Neural progenitor cell (in vitro differentiated cells): ENCODE measurements around the gene MAGIX. TPM values are rescaled to one million over a fixed set of nuclear protein-coding genes. Genes with fewer than 3 reads are reported as not detected.

Source experiments
- DNase-seq: peaks from one replicate; pipeline ENCODE4 v3.0.0-alpha.2; 2016; ENCODE audit warnings: low spot score
- H2AFZ ChIP-seq: fragments of 200-600 bp; sonication (generic); replicated peaks from 2 replicates; pipeline ENCODE4 v1.6.1; 2016; ENCODE audit warnings: antibody characterized with exemption
- H3F3A ChIP-seq: fragments of 200-600 bp; sonication (generic); 2 replicates; pipeline ENCODE4 v1.6.1; 2016; ENCODE audit warnings: antibody characterized with exemption, low read depth
- H3K27ac ChIP-seq: fragments of 200-600 bp; sonication (generic); 2 replicates; pipeline ENCODE4 v1.5.1; 2016; ENCODE audit warnings: mild to moderate bottlenecking
- H3K27me3 ChIP-seq: fragments of 200-600 bp; sonication (generic); 2 replicates; pipeline ENCODE4 v1.6.1; 2016; ENCODE audit warnings: mild to moderate bottlenecking, moderate library complexity
- H3K36me3 ChIP-seq: fragments of 200-600 bp; sonication (generic); 2 replicates; pipeline ENCODE4 v1.5.1; 2016
- H3K4me1 ChIP-seq: fragments of 200-600 bp; sonication (generic); 2 replicates; pipeline ENCODE4 v1.6.1; 2016; ENCODE audit warnings: mixed run types
- H3K4me2 ChIP-seq: fragments of 200-600 bp; sonication (generic); 2 replicates; pipeline ENCODE4 v1.6.1; 2016
- H3K4me3 ChIP-seq: fragments of 200-600 bp; sonication (generic); 2 replicates; pipeline ENCODE4 v1.5.1; 2016
- H3K79me2 ChIP-seq: fragments of 200-600 bp; sonication (generic); 2 replicates; pipeline ENCODE4 v1.6.1; 2016; ENCODE audit warnings: low read depth
- H3K9ac ChIP-seq: fragments of 200-600 bp; sonication (generic); 2 replicates; pipeline ENCODE4 v1.6.1; 2016
- H3K9me3 ChIP-seq: fragments of 200-600 bp; sonication (generic); 2 replicates; pipeline ENCODE4 v1.5.1; 2016; ENCODE audit warnings: low read depth
- H4K20me1 ChIP-seq: fragments of 200-600 bp; sonication (generic); 2 replicates; pipeline ENCODE4 v1.6.1; 2016; ENCODE audit warnings: low read depth
- H3K27ac Mint-ChIP-seq: 3 replicates; pipeline ENCODE4 v1.8.0; 2021; ENCODE audit warnings: mixed read lengths
- H3K27me3 Mint-ChIP-seq: 2 replicates; pipeline ENCODE4 v1.8.0; 2022; ENCODE audit warnings: low read depth, mild to moderate bottlenecking, inconsistent platforms, moderate library complexity, mixed read lengths; ENCODE audit not compliant: insufficient read depth
- H3K36me3 Mint-ChIP-seq: 3 replicates; pipeline ENCODE4 v1.8.0; 2021; ENCODE audit warnings: mixed read lengths
- H3K4me1 Mint-ChIP-seq: 3 replicates; pipeline ENCODE4 v1.8.0; 2021; ENCODE audit warnings: mixed read lengths
- H3K4me3 Mint-ChIP-seq: 3 replicates; pipeline ENCODE4 v1.8.0; 2021; ENCODE audit warnings: mild to moderate bottlenecking, moderate library complexity, mixed read lengths
- H3K9me3 Mint-ChIP-seq: 3 replicates; pipeline ENCODE4 v1.8.0; 2020; ENCODE audit warnings: mixed read lengths
- EZH2 ChIP-seq: fragments of 200-600 bp; sonication (generic); IDR thresholded peaks from 2 replicates; pipeline ENCODE4 v1.6.1; 2017; ENCODE audit warnings: antibody characterized with exemption, mild to moderate bottlenecking, moderate library complexity
- EZH2phosphoT487 ChIP-seq: fragments of 200-600 bp; sonication (generic); IDR thresholded peaks from 2 replicates; pipeline ENCODE4 v1.6.1; 2017; ENCODE audit warnings: antibody characterized with exemption
- total RNA-seq: library from RNA; depleted of rRNA; stranded (reverse); fragments of >200 nt; gene quantifications from 2 replicates; pipeline ENCODE4 v1.2.3, GENCODE V29; 2015; ENCODE audit warnings: low replicate concordance
- TF ChIP-seq, protein P1 (sequence below): fragments of 200-600 bp; sonication (generic); IDR thresholded peaks from 2 replicates; pipeline ENCODE4 v1.5.1; 2017; ENCODE audit warnings: antibody characterized with exemption, mild to moderate bottlenecking

Gene MAGIX
- total RNA-seq, 1 donor from 2014 or later, result 1.5 TPM

DNA sequence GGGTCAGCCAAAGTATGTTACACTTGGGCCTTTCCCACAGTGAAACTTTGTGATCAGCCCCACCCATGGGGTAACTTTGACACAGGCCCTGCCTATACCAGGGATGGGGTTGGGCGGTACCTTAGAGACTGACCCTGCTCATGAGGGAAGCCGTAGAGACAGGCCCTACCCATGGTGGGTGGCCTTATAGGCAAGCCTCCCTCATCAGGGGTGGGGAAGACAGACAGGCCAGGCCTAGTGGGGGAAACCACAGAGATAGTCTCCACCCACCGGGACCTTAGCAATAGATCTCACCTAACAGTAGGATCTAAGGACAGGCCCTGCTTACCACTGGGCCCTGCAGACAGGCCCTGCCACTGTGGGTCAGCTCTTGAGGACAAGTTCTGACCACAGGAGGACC lies 16.0 kb downstream of the MAGIX start:
- TF ChIP-seq, protein P1, sequence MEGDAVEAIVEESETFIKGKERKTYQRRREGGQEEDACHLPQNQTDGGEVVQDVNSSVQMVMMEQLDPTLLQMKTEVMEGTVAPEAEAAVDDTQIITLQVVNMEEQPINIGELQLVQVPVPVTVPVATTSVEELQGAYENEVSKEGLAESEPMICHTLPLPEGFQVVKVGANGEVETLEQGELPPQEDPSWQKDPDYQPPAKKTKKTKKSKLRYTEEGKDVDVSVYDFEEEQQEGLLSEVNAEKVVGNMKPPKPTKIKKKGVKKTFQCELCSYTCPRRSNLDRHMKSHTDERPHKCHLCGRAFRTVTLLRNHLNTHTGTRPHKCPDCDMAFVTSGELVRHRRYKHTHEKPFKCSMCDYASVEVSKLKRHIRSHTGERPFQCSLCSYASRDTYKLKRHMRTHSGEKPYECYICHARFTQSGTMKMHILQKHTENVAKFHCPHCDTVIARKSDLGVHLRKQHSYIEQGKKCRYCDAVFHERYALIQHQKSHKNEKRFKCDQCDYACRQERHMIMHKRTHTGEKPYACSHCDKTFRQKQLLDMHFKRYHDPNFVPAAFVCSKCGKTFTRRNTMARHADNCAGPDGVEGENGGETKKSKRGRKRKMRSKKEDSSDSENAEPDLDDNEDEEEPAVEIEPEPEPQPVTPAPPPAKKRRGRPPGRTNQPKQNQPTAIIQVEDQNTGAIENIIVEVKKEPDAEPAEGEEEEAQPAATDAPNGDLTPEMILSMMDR, result no peak
- no peak for TF ChIP-seq EZH2phosphoT487
- TF ChIP-seq EZH2, result no peak
- Histone ChIP-seq H3K4me2 (no peak overlapping the region), H3K9ac (no peak overlapping the region), H3K36me3 (no peaks in the 10 kb centered on the region), H3K4me1 (no peaks in the 10 kb centered on the region), H3F3A (no peaks in the 10 kb centered on the region), H4K20me1 (no peaks in the 10 kb centered on the region), H3K9me3 (no peaks in the 10 kb centered on the region), H3K27me3 (no peaks in the 10 kb centered on the region), H2AFZ (no peak overlapping the region), H3K79me2 (no peaks in the 10 kb centered on the region), H3K4me3 (no peak overlapping the region), H3K27ac (no peak overlapping the region)
- H3K27ac Mint-ChIP-seq, result no peak overlapping the region
- H3K4me1 Mint-ChIP-seq, result no peaks in the 10 kb centered on the region
- DNase-seq, result no peak
- H3K27me3 Mint-ChIP-seq, result peaks cover 13% of the 10 kb centered on the region
- H3K36me3 Mint-ChIP-seq, result peaks cover 10% of the 10 kb centered on the region
- H3K4me3 Mint-ChIP-seq, result no peak overlapping the region
- peaks cover 40% of the 10 kb centered on the region for H3K9me3 Mint-ChIP-seq

DNA sequence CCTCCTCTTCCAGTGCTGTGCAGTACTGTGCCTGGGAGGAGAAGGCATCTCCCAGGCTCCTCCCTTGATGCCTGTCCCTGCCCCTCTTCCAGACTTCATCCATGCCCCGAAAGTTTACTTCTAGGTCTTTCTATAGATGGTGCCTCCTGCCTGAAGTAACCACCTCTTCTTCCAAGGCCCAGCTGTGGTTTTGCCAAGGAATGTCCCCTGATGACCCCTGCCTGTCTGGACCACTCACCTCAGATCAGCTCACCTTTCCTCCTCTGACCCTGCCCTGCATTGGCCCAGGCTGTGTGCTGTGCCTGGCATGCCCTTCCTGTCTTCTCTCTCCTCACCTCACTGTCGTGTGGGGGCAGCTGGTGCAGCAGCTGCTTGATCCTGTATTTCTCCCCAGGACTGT lies 16.8 kb downstream of the MAGIX start:
- Histone ChIP-seq H3K4me2 (no peak overlapping the region), H3K79me2 (no peaks in the 10 kb centered on the region), H3K9ac (no peak overlapping the region), H3F3A (peaks cover 5% of the 10 kb centered on the region), H3K27ac (no peak overlapping the region), H2AFZ (no peak overlapping the region), H3K36me3 (no peaks in the 10 kb centered on the region), H3K27me3 (no peaks in the 10 kb centered on the region), H3K9me3 (no peaks in the 10 kb centered on the region), H4K20me1 (no peaks in the 10 kb centered on the region), H3K4me1 (no peaks in the 10 kb centered on the region), H3K4me3 (no peak overlapping the region)
- TF ChIP-seq EZH2 (no peak), EZH2phosphoT487 (no peak)
- TF ChIP-seq, protein P1, result no peak
- peaks cover 36% of the 10 kb centered on the region for H3K9me3 Mint-ChIP-seq
- H3K4me1 Mint-ChIP-seq, result peaks cover 4% of the 10 kb centered on the region
- H3K36me3 Mint-ChIP-seq, result peaks cover 10% of the 10 kb centered on the region
- peak overlapping the region; percentile 27 for H3K4me3 Mint-ChIP-seq
- no peak for DNase-seq
- H3K27ac Mint-ChIP-seq, result no peak overlapping the region
- H3K27me3 Mint-ChIP-seq, result peaks cover 16% of the 10 kb centered on the region

DNA sequence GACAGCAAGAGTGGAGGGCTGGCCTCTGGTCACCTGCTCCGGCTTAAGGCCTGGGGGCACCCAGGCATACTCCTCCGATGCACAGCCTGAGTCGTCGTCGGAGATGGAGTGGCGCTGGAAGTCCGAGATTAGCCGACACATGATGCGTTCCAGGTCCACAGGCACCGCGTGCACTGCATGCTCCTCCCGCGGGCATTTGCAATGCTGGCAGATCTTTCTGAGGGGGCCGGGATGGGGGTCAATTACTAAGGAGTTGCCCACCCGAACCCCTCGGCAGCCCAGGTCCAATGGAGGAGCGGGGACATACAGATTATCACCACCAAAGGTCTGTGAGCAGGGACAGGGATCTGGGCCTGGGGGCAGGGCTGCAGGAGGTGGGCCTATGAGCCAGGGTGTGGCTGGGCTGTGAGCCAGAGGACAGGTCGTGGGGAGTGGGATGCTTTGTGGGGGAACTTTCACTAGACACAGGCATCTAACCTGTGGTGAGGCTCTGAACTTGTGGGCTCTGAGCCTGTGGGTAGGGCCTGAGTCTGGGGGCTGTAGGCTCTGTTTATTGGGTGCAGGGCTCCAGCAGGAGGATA lies 21.2 kb downstream of the MAGIX start:
- peaks cover 24% of the 10 kb centered on the region for H3K4me1 Mint-ChIP-seq
- H2AFZ ChIP-seq, result no peak overlapping the region
- H3K9me3 Mint-ChIP-seq, result peaks cover 20% of the 10 kb centered on the region
- H3K27ac ChIP-seq, result no peak overlapping the region
- H3K27ac Mint-ChIP-seq, result no peak overlapping the region
- peaks cover 4% of the 10 kb centered on the region for H3K36me3 Mint-ChIP-seq
- no peaks in the 10 kb centered on the region for H3K4me1 ChIP-seq
- H3K36me3 ChIP-seq, result no peaks in the 10 kb centered on the region
- no peaks in the 10 kb centered on the region for H4K20me1 ChIP-seq
- H3K4me3 ChIP-seq, result peak overlapping the region; percentile 23
- H3F3A ChIP-seq, result peaks cover 23% of the 10 kb centered on the region
- TF ChIP-seq, protein P1, result no peak
- TF ChIP-seq EZH2 (no peak), EZH2phosphoT487 (no peak)
- peak overlapping the region; percentile 54 for H3K4me2 ChIP-seq
- H3K9ac ChIP-seq, result no peak overlapping the region
- H3K27me3 ChIP-seq, result no peaks in the 10 kb centered on the region
- H3K79me2 ChIP-seq, result no peaks in the 10 kb centered on the region
- peak overlapping the region; percentile 69 for H3K4me3 Mint-ChIP-seq
- peaks cover 9% of the 10 kb centered on the region for H3K27me3 Mint-ChIP-seq
- H3K9me3 ChIP-seq, result no peaks in the 10 kb centered on the region
- no peak for DNase-seq
